HEK293T (cell line): ENCODE results near the gene ENDOD1.

Experiments
- CTCF ChIA-PET: fragments of 350-600 bp; formaldehyde crosslinking; extraction: SDS; loops from one replicate; lab custom pipeline; 2021; ENCODE audit warnings: antibody characterized with exemption, inconsistent platforms; lab: Yijun Ruan, JAX
- POLR2A ChIA-PET: fragments of 350-600 bp; formaldehyde crosslinking; extraction: SDS; loops from one replicate; lab custom pipeline; 2020; ENCODE audit warnings: antibody characterized with exemption, inconsistent platforms; lab: Yijun Ruan, JAX
- DNase-seq: peaks from one replicate; pipeline ENCODE4 v3.0.0; 2012; ENCODE audit warnings: mixed read lengths; ENCODE audit errors: extremely low spot score
- ARNT ChIP-seq: fragments of 450-650 bp; IDR thresholded peaks from 2 replicates; pipeline ENCODE4 v1.6.1; 2017; ENCODE audit warnings: mild to moderate bottlenecking
- BHLHE40 ChIP-seq: fragments of 450-650 bp; IDR thresholded peaks from 2 replicates; pipeline ENCODE4 v1.6.1; 2016; ENCODE audit warnings: mild to moderate bottlenecking, moderate library complexity, borderline replicate concordance
- CTBP1 ChIP-seq: fragments of 450-650 bp; IDR thresholded peaks from 2 replicates; pipeline ENCODE4 v1.6.1; 2016; ENCODE audit warnings: borderline replicate concordance
- ELF4 ChIP-seq: fragments of 450-650 bp; IDR thresholded peaks from 2 replicates; pipeline ENCODE4 v1.6.1; 2017; ENCODE audit warnings: antibody characterized with exemption
- FOXA1 ChIP-seq: fragments of 450-650 bp; IDR thresholded peaks from 2 replicates; pipeline ENCODE4 v1.6.1; 2016; ENCODE audit warnings: mild to moderate bottlenecking
- FOXK2 ChIP-seq: fragments of 450-650 bp; IDR thresholded peaks from 2 replicates; pipeline ENCODE4 v1.6.1; 2016; ENCODE audit warnings: mild to moderate bottlenecking
- FOXM1 ChIP-seq: fragments of 450-650 bp; IDR thresholded peaks from 2 replicates; pipeline ENCODE4 v1.6.1; 2017; ENCODE audit warnings: mild to moderate bottlenecking, borderline replicate concordance
- HDGF ChIP-seq: fragments of 450-650 bp; IDR thresholded peaks from 2 replicates; pipeline ENCODE4 v1.6.1; 2017; ENCODE audit warnings: antibody characterized with exemption, borderline replicate concordance
- L3MBTL2 ChIP-seq: fragments of 450-650 bp; conservative IDR thresholded peaks from 2 replicates; pipeline ENCODE4 v1.6.1; 2016; ENCODE audit warnings: mild to moderate bottlenecking
- LEF1 ChIP-seq: fragments of 450-650 bp; IDR thresholded peaks from 2 replicates; pipeline ENCODE4 v1.6.1; 2017; ENCODE audit warnings: mild to moderate bottlenecking, borderline replicate concordance
- NFRKB ChIP-seq: fragments of 450-650 bp; IDR thresholded peaks from 2 replicates; pipeline ENCODE4 v1.6.1; 2016; ENCODE audit warnings: mild to moderate bottlenecking, moderate library complexity
- SP1 ChIP-seq: fragments of 450-650 bp; IDR thresholded peaks from 2 replicates; pipeline ENCODE4 v1.6.1; 2017
- SUZ12 ChIP-seq: fragments of 450-650 bp; IDR thresholded peaks from 2 replicates; pipeline ENCODE4 v1.6.1; 2016; ENCODE audit warnings: mild to moderate bottlenecking
- TARDBP ChIP-seq: fragments of 450-650 bp; IDR thresholded peaks from 2 replicates; pipeline ENCODE4 v1.6.1; 2016
- ZNF384 ChIP-seq: fragments of 450-650 bp; IDR thresholded peaks from 2 replicates; pipeline ENCODE4 v1.6.1; 2016
- TF ChIP-seq, protein P1 (sequence below): fragments of 450-650 bp; IDR thresholded peaks from 2 replicates; pipeline ENCODE4 v1.6.1; 2016

The ENDOD1 gene

DNA sequence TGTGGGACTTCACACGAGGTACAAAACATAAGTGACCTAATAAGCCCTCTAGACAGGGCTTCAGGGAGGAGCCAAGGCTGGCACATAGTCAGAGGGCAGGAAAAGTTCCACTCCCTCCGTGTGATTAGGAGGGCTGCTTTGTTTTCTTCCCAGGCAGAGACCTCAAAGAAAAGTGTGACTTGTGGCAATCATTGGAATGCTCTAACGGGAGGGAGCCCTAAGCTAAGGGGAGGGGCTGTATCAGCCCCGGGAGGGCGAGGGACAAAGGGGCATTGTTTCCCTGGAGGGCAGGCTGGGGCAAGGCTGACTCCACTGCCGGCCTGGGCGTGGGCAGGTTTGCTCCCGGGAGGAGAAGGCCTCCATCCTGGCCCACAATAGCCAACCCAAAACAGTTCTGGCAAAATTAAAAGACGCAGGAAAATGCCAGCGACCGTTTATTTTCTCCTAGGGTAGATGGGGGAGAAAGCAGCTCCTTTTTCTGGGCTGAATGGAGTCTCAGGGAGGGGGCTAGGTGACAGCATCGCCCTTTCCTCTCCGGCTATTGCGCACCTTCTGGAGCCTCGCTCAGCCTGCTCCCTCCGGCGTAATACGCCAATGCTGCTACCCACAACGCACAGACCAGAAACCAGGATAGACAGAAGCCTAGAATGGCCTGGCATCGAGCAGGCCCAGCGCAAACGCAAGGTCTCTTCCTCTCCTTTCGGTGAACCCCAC, 60.2 kb downstream of the ENDOD1 start:
- POLR2A ChIA-PET, result interaction anchor here (1.0 kb wide), 1 partner anchor 83 kb away, joined by 7 read pairs; the partner anchor contains the start of gene SRSF8
- CTCF ChIA-PET, result interaction anchor here (0.6 kb wide), 1 partner anchor 141 kb away, joined by 3 read pairs; no protein-coding TSS in a partner anchor
- no peak for DNase-seq
- TF ChIP-seq ZNF384 (no peak), HDGF (no peak), LEF1 (no peak), FOXA1 (no peak), BHLHE40 (no peak), FOXM1 (no peak), TARDBP (no peak), CTBP1 (no peak), ELF4 (no peak), FOXK2 (no peak), SUZ12 (no peak), NFRKB (no peak), ARNT (no peak)

DNA sequence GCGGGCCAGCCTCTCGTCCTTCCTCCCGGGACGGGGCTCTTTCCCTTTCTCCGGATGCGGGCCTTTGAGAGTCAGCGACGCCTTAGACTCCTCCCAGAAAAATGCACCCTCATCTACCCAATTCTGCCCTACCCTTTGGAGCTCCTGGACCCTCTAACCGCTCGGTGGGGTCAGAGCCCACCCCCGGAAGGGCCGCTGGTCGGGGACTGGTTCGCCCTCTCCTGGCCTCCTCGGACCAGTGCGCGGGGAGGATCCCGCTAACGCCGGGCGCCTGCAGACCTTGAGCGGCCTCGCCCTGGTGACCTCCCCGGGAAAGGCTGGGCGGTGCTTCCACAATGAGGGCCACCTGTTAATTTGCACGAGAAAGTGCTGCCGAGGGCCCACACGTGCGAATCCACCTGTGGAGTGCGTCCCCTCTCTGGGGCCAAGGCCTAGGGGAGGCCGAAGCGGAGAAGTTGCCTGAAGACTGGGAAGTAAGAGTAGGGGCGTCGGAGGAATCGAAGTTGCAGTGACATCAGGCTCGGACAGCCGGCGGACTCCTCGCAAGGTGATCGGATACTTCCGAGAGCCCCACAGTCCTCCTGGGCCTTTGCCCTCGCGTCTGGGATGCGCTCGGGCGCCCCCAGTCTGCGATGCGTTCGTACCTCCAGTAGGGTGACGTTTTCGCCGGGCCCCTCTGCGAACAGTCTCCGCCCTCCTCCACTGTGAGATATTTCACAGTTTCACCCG, 61.5 kb downstream of the ENDOD1 start:
- POLR2A ChIA-PET, result interaction anchor here (1.0 to 1.3 kb wide), 2 partner anchors 11 to 84 kb away, joined by 3 to 7 read pairs; partner anchors contain the start of gene SRSF8

DNA sequence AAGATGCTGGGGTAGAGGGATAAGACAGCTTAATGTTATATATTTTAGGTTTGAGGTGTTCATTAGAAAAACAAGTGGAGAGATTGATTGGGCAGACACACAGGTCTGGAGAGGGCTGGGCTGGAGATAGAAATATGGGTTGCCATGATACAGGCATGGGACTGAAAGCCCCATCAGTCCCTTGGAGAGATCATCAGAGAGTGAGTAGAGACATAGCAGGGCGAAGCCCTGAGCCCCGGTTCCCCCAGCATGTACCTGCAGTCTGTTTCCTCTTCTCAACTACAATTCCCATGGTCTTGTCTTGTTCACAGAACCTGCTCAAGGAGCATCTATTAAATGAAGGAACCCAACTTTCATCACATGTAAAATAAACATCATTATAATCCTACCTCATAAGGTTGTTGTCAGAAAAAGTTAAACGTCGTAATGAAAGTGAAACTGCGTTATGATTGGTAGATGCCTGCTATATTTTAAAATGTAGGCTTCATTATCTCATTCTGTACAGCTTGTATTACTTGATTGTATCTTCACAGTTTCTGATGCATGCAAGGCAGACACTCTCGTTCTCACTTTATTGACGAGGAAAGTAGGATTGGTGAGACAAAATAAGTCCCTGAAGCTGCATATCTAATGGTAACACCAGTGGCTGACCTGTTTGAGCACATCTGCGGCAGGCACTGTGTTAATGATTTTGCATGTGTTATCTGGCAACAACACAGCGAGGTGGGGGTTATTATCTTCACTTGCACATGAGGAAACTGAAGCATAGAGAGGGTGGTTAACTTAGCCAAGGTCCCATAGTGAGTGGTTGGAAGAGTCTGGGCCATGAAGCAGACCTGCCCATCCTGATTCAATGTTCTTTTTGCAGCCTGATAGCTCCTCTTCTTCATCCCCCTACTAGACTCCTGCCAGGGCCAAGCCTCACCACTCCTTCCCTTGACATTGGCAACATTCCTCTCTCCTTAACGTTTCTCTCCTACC, 63.5 kb downstream of the ENDOD1 start:
- DNase-seq, result no peak
- ChIA-PET CTCF (interaction anchor here (0.6 to 2.9 kb wide), 3 partner anchors 552 to 638 kb away, joined by 3 to 29 read pairs (median 10); no protein-coding TSS in a partner anchor), POLR2A (interaction anchor here (1.4 kb wide), 1 partner anchor 78 kb away, joined by 4 read pairs; the partner anchor contains the start of gene SESN3)
- TF ChIP-seq FOXA1 (no peak), HDGF (no peak), L3MBTL2 (no peak), TARDBP (no peak), FOXM1 (no peak), NFRKB (no peak), FOXK2 (no peak), BHLHE40 (no peak), LEF1 (no peak), SP1 (no peak), ZNF384 (no peak)
- TF ChIP-seq, protein P1, sequence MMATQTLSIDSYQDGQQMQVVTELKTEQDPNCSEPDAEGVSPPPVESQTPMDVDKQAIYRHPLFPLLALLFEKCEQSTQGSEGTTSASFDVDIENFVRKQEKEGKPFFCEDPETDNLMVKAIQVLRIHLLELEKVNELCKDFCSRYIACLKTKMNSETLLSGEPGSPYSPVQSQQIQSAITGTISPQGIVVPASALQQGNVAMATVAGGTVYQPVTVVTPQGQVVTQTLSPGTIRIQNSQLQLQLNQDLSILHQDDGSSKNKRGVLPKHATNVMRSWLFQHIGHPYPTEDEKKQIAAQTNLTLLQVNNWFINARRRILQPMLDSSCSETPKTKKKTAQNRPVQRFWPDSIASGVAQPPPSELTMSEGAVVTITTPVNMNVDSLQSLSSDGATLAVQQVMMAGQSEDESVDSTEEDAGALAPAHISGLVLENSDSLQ, result no peak

More for the DNA sequence above, 61.5 kb downstream of the ENDOD1 start:
- peak; percentile 85 for DNase-seq
- CTCF ChIA-PET, result interaction anchor here (0.7 to 2.4 kb wide), 9 partner anchors 9 to 605 kb away, joined by 3 to 10 read pairs (median 4); partner anchors contain the start of gene SESN3
- TF ChIP-seq, protein P1, result no peak
- TF ChIP-seq HDGF (no peak), SP1 (no peak), FOXK2 (no peak), NFRKB (no peak), ZNF384 (no peak), TARDBP (no peak), BHLHE40 (no peak), FOXM1 (no peak), CTBP1 (no peak), ARNT (no peak), FOXA1 (no peak), LEF1 (no peak), L3MBTL2 (no peak)

DNA sequence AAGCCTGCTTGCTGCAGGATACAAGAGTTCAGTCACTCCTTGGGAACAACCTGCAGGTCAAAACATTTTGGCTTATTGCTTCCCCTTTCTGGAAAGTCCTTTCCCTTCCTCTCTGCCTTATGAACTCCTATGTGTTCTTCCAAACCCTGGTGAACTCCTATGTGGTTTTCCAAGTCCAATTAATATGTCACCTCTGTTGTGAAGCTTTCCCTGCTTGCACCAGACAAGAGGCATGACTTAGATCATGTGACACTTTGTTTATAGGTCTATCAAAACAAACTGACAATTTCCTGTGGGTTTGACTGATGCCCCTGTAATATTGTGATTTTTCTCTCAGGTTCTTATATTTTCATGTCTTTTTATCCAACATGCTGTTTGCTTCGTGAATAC, 64.2 kb downstream of the ENDOD1 start:
- TF ChIP-seq NFRKB, result no peak
- no peak for TF ChIP-seq CTBP1
- no peak for TF ChIP-seq LEF1
- TF ChIP-seq FOXK2, result no peak
- DNase-seq, result no peak
- POLR2A ChIA-PET, result interaction anchor here (1.4 to 1.7 kb wide), 2 partner anchors 78 to 79 kb away, joined by 4 to 7 read pairs; partner anchors contain the start of gene SESN3
- CTCF ChIA-PET, result interaction anchor here (0.6 to 2.9 kb wide), 5 partner anchors 552 to 610 kb away, joined by 3 to 29 read pairs (median 3); no protein-coding TSS in a partner anchor

DNA sequence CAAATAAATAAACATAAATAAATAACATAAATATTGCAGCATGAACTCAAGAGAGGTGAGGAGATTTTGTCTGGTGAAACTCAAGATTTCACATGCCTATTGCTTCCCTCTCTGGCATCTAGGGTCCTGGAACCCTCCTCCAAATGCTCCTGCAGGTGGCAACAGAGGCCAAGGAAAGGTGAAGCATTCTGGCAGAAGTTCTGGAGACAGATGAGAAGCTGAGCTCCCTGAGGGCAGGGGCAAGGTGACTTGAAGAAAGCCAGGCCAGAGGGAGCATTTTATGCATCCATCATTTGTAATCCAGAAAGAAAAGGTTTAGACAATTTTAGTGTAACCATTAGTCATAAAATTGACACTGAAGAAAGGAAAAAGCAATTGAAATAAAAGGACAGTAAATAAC, 64.9 kb downstream of the ENDOD1 start:
- CTCF ChIA-PET, result interaction anchor here (0.6 to 2.9 kb wide), 8 partner anchors 9 to 610 kb away, joined by 3 to 29 read pairs (median 4); partner anchors contain the start of gene SRSF8
- POLR2A ChIA-PET, result interaction anchor here (1.4 to 1.7 kb wide), 2 partner anchors 77 to 78 kb away, joined by 4 to 7 read pairs; partner anchors contain the start of gene SESN3
- TF ChIP-seq SP1, result no peak
- no peak for TF ChIP-seq ZNF384
- no peak for TF ChIP-seq FOXK2
- no peak for TF ChIP-seq ARNT
- TF ChIP-seq ELF4, result no peak
- no peak for TF ChIP-seq HDGF
- no peak for TF ChIP-seq FOXA1
- TF ChIP-seq NFRKB, result no peak
- no peak for TF ChIP-seq LEF1
- no peak for TF ChIP-seq TARDBP
- TF ChIP-seq, protein P1, result no peak
- no peak for TF ChIP-seq BHLHE40
- TF ChIP-seq FOXM1, result no peak
- no peak for TF ChIP-seq SUZ12
- no peak for TF ChIP-seq CTBP1
- TF ChIP-seq L3MBTL2, result no peak
- DNase-seq, result peak; percentile 63
